ENCODE measurements around the gene TMEM45B.
A peak's percentile ranks its signal among the peaks of the same experiment; 100 is the strongest.
"Not testable (repeated sequence)": the region's sequence is repeated elsewhere in the genome, so short reads cannot be mapped to it uniquely, and the experiment has no call there.

Gene TMEM45B

DNA sequence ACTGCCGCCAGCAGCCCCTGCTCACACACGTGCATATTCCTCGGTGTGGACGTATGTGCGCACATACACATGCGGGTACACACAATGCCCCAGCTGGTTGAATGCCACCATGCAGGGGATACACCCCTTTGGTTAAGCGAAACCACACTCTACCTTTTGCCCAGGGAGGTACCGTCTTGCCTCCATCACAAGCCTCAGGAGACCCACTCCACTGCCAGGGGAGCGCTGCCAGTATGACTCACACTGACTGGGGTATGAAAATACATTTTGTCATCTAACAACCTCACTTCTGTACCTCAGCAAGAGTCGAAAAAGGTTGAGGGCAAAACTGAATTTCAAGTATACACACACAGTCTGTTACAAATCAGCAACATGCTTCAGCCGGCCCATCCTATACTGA lies 39.4 kb downstream of the TMEM45B start:
- Mint-ChIP-seq H3K4me1 (peaks cover 79% of the 10 kb centered on the region), H3K36me3 (peaks cover 12% of the 10 kb centered on the region), H3K9me3 (no peaks in the 10 kb centered on the region), H3K27me3 (no peaks in the 10 kb centered on the region), H3K27ac (peak overlapping the region; percentile 37), H3K4me3 (no peak overlapping the region)

DNA sequence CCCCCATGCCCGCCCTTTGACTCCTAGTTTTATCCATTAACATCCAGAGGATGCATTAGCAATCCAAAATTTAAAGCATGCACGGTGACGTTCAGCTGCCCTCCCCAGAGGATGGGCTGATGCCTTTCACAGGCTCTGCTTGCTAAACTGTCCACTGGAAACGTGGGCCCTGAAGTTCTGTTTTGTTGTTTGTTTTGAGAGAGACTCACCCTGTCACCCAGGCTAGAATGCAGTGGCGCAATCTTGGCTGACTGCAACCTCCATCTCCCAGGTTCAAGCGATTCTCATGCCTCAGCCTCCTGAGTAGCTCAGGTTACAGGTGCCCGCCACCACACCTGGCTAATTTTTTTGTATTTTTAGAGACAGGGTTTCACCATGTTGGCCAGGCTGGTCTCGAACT lies 40.4 kb downstream of the TMEM45B start:
- Mint-ChIP-seq H3K9me3 (no peaks in the 10 kb centered on the region), H3K36me3 (peaks cover 8% of the 10 kb centered on the region), H3K27me3 (no peaks in the 10 kb centered on the region), H3K4me1 (peaks cover 79% of the 10 kb centered on the region), H3K4me3 (no peak overlapping the region), H3K27ac (no peak overlapping the region)

- Mint-ChIP-seq H3K27me3 (no peaks in the 10 kb centered on the region), H3K36me3 (peaks cover 28% of the 10 kb centered on the region), H3K4me1 (peaks cover 68% of the 10 kb centered on the region), H3K4me3 (peak overlapping the region; percentile 53), H3K27ac (peak overlapping the region; percentile 81), H3K9me3 (no peaks in the 10 kb centered on the region)
These were observed 46.3 kb downstream of the TMEM45B start for GRCh38 chr11:129861702-129862522.

GRCh38 chr11:129864811-129865210 lies 49.2 kb downstream of the TMEM45B start:
- Mint-ChIP-seq H3K27me3 (no peaks in the 10 kb centered on the region), H3K4me1 (peaks cover 57% of the 10 kb centered on the region), H3K36me3 (peaks cover 33% of the 10 kb centered on the region), H3K4me3 (no peak overlapping the region), H3K9me3 (no peaks in the 10 kb centered on the region), H3K27ac (no peak overlapping the region)

- Mint-ChIP-seq H3K4me1 (peaks cover 48% of the 10 kb centered on the region), H3K36me3 (peaks cover 33% of the 10 kb centered on the region), H3K27ac (peak overlapping the region; percentile 65)
These were observed 50.1 kb downstream of the TMEM45B start for GRCh38 chr11:129865701-129866100.

GRCh38 chr11:129866311-129866710 lies 50.7 kb downstream of the TMEM45B start:
- Mint-ChIP-seq H3K4me3 (no peak overlapping the region), H3K36me3 (peaks cover 35% of the 10 kb centered on the region), H3K27ac (peak overlapping the region; percentile 73), H3K9me3 (no peaks in the 10 kb centered on the region), H3K27me3 (no peaks in the 10 kb centered on the region), H3K4me1 (peaks cover 42% of the 10 kb centered on the region)

More at GRCh38 chr11:129865701-129866100, 50.1 kb downstream of the TMEM45B start:
- Mint-ChIP-seq H3K4me3 (no peak overlapping the region), H3K27me3 (no peaks in the 10 kb centered on the region), H3K9me3 (no peaks in the 10 kb centered on the region)

DNA sequence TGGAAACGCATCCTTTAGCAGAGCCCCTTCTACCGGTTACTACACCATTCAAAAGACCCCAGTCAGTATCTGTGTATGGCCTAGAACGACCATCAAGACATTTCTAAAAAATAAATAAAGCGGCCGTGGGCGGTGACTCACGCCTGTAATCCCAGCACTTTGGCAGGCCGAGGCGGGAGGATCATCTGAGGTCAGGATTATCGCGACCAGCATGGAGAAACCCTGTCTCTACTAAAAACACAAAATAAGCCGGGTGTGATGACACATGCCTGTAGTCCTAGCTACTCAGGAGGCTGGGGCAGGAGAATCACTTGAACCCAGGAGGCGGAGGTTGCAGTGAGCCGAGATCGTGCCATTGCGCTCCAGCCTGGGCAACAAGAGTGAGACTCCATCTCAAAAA lies 53.0 kb downstream of the TMEM45B start:
- Mint-ChIP-seq H3K36me3 (peaks cover 27% of the 10 kb centered on the region), H3K4me1 (peaks cover 28% of the 10 kb centered on the region)
- H3K9me3 Mint-ChIP-seq, H3K4me3 Mint-ChIP-seq, H3K27ac Mint-ChIP-seq, H3K27me3 Mint-ChIP-seq: not testable (repeated sequence)

- H3K27ac Mint-ChIP-seq, result no peak overlapping the region
- H3K4me3 Mint-ChIP-seq, result no peak overlapping the region
These were observed 56.3 kb downstream of the TMEM45B start for GRCh38 chr11:129871914-129872313.

GRCh38 chr11:129880311-129880710 lies 64.7 kb downstream of the TMEM45B start:
- Mint-ChIP-seq H3K9me3 (no peaks in the 10 kb centered on the region), H3K27me3 (no peaks in the 10 kb centered on the region), H3K27ac (no peak overlapping the region), H3K4me3 (no peak overlapping the region), H3K4me1 (peaks cover 5% of the 10 kb centered on the region), H3K36me3 (peaks cover 31% of the 10 kb centered on the region)

More at GRCh38 chr11:129871914-129872313, 56.3 kb downstream of the TMEM45B start:
- peaks cover 26% of the 10 kb centered on the region for H3K36me3 Mint-ChIP-seq
- no peaks in the 10 kb centered on the region for H3K9me3 Mint-ChIP-seq
- no peaks in the 10 kb centered on the region for H3K27me3 Mint-ChIP-seq
- peaks cover 13% of the 10 kb centered on the region for H3K4me1 Mint-ChIP-seq

GRCh38 chr11:129881570-129882170 lies 66.0 kb downstream of the TMEM45B start:
- Mint-ChIP-seq H3K4me3 (no peak overlapping the region), H3K4me1 (peaks cover 5% of the 10 kb centered on the region), H3K9me3 (no peaks in the 10 kb centered on the region), H3K36me3 (peaks cover 32% of the 10 kb centered on the region), H3K27ac (no peak overlapping the region), H3K27me3 (no peaks in the 10 kb centered on the region)

DNA sequence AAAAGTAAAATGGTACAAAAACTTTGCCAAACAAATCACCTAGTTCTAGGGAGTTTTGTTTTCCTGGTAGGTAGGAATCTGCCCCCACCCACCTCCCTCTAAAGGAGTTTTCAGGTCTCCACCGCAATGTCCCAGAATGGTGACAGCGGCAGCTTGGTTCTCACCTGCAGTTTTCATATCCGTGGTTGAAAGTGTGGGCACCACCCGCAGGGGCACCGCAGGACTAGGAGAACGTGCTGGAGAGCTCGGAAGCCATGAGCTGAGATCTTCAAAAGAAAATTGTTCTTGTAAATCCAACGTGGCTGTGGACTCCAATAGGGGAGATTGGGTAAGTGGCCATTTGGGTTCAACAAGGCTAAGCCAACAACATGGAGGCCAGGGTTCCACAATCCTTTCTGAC lies 68.9 kb downstream of the TMEM45B start:
- no peak overlapping the region for H3K27ac Mint-ChIP-seq
- H3K9me3 Mint-ChIP-seq, result no peaks in the 10 kb centered on the region
- H3K4me3 Mint-ChIP-seq, result no peak overlapping the region
- peaks cover 29% of the 10 kb centered on the region for H3K4me1 Mint-ChIP-seq
- no peaks in the 10 kb centered on the region for H3K27me3 Mint-ChIP-seq
- peaks cover 41% of the 10 kb centered on the region for H3K36me3 Mint-ChIP-seq

DNA sequence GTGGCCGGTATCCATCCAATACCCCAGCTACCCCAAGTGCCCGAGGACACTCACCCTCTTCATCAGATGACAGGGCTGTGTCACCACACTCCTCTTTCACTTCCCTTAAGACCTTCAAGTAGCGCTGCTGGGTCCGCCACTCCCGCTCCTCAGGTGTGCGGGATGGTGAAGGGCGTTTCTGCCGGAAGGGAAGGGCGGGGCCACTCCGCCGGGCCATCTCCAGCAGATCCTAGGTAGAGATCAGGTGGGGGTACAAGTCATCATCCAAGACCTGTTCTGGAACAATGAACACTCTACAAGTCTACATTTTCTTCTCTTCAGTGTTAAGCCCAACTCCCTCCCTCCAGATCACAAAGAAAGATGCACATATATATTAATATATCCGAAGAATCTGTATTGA lies 69.7 kb downstream of the TMEM45B start:
- Mint-ChIP-seq H3K27me3 (no peaks in the 10 kb centered on the region), H3K4me1 (peaks cover 34% of the 10 kb centered on the region), H3K27ac (no peak overlapping the region), H3K36me3 (peaks cover 39% of the 10 kb centered on the region), H3K9me3 (no peaks in the 10 kb centered on the region), H3K4me3 (no peak overlapping the region)

DNA sequence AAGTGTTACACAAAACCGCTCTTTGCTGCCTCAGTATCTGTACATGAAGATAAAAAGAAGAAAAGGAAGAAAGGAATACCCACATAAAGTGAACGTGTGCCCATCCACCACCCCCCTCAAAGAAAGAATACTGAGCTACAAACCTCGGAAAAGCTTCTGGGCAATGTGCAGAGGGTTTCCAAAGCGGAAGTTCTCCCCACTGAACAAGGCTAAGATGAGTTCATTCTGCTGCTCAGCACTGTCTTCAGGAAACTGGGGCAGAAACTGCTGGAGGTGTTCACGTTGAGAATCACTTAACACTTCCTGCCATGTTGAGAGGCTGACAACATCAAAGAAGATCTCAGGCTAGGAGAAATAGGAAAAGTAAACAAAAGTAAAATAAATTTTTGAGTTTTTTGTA lies 72.8 kb downstream of the TMEM45B start:
- H3K4me1 Mint-ChIP-seq, result peaks cover 56% of the 10 kb centered on the region
- no peaks in the 10 kb centered on the region for H3K9me3 Mint-ChIP-seq
- peaks cover 34% of the 10 kb centered on the region for H3K36me3 Mint-ChIP-seq
- H3K27ac Mint-ChIP-seq, result peak overlapping the region; percentile 81
- peak overlapping the region; percentile 47 for H3K4me3 Mint-ChIP-seq
- no peaks in the 10 kb centered on the region for H3K27me3 Mint-ChIP-seq

DNA sequence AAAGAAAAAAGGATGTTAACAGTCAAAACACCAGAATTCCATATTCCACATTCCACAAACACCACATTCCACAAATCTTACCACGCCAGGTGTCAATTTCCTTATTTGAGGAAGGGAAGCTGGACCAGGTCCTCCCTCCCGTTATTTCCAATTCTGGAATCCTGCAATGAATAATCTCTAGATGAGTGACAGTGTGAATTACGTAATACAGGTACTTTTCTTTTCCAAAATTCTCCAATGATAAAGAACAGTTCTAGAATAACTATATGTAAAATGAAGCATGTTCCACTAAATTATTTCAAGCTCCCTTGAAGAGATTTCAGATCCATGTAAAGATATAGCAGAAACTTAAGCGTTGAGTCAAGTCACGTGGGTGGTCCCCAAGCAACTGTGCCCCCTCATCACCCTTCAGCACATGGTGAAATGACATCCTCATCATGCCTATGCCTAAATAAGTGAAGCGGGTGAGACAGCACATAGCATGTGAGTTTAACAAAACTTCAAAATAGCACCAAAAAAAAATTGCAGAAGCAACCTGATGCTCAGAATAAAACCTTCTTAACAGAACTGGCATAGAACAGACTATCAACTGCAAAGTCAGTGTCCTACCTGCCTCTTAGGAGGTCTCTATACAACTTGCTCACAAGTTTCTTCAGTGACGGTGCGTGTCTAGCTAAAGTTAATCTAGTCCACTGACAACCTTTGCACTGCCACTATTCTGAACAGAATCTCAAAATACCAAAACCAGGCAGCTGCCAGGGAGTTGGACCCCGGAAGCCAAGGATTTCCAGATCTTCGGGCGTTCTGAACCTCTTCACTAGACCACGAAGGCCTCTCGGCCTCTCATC lies 78.9 kb downstream of the TMEM45B start:
- H3K4me1 Mint-ChIP-seq, result peaks cover 55% of the 10 kb centered on the region

DNA sequence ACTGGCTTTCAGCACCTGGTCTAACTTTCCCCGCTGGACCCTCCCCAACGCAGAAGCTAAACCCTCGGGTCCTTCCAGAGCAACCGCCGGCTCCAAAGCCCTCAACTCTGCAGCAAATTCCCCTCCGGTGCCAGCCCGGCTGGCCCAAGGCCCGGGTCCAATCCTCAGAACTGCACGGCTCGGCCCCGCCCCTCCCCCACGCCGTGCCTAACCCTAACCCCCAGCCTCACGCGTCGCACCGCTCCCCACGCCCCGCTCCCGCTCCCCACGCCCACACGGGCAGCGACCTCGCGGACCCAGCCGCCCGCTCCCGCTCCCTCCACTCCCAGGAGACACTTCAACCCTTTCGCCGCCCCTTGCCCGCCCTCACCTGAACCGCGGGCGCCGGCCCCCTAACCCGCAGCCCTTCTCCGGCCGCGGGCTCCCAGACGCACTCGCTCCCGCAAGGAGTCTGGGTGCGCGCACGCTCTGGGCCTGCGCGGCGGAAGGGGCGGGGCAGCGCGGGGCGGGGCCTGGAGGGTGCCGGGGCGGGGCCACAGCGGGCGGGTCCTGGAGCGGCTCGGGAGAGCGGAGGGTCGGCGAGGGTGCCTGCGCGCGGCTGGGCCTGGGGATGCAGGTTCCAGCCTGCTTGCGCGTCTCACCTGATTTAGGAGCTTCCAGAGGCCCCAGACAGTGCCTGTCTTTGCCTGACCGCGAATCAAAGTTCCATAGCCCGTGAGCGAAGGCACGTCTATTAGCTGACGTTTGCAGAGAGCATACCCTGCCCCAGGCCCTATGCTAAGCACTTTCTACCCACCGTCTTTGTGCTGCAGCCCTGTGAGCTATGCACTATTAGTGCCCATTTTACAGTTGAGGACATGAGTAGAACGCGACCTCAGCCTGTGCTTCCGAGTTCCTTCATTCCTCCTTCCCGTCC lies 79.7 kb downstream of the TMEM45B start, which contains the start of gene NFRKB:
TSS of gene NFRKB (minus strand) at position 453 of the 916 bp plus-strand sequence. CDS start 2,729 bp downstream, outside the sequence.
- Mint-ChIP-seq H3K36me3 (peaks cover 10% of the 10 kb centered on the region), H3K27ac (peak within 1 kb of the TSS; percentile 79), H3K4me1 (peaks cover 46% of the 10 kb centered on the region), H3K4me3 (peak within 1 kb of the TSS; percentile 93), H3K9me3 (no peaks in the 10 kb centered on the region), H3K27me3 (no peaks in the 10 kb centered on the region)

More for the DNA sequence above, 78.9 kb downstream of the TMEM45B start:
- no peaks in the 10 kb centered on the region for H3K27me3 Mint-ChIP-seq
- peak overlapping the region; percentile 93 for H3K4me3 Mint-ChIP-seq
- H3K36me3 Mint-ChIP-seq, result peaks cover 10% of the 10 kb centered on the region
- H3K9me3 Mint-ChIP-seq, result no peaks in the 10 kb centered on the region
- peak overlapping the region; percentile 79 for H3K27ac Mint-ChIP-seq

Data from activated naive CD4-positive, alpha-beta T cell treated with anti-CD3 and anti-CD28 coated beads, Interleukin-2, amount 50 U/mL, for 24 hours (primary cell).